WI38 (cell line): Measurements from ENCODE around the gene ALK.

Experiments used
- H3K4me3 ChIP-seq: 2 replicates; pipeline ENCODE4 v1.5.1; 2011; ENCODE audit warnings: low read depth, mild to moderate bottlenecking, control low read depth, low read length
- CTCF ChIP-seq: IDR thresholded peaks from 2 replicates; pipeline ENCODE4 v1.5.1; 2012; ENCODE audit warnings: low read depth, mild to moderate bottlenecking, control low read depth, low read length

ALK gene

DNA sequence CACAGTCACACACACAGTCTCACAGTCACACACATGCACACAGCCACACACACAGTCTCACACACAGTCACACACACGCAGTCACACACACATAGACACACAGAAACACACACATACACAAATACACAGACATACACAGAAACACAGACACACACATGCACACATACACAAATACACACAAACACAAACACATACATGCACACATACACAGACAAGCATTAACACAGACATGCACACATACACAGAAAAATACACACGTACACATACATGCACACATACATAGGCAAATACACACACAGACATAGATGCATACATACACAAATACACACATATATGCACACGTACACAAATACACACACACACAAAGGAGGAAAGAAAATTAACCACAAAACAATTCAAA, 150.5 kb downstream of the ALK start:
- TF ChIP-seq CTCF = no peak
- no peak overlapping the region for H3K4me3 ChIP-seq

GRCh38 chr2:29769847-29770246, 151.5 kb downstream of the ALK start:
- TF ChIP-seq CTCF = no peak
- no peak overlapping the region for H3K4me3 ChIP-seq

GRCh38 chr2:29767606-29768335, 153.6 kb downstream of the ALK start:
- TF ChIP-seq CTCF = no peak
- H3K4me3 ChIP-seq = no peak overlapping the region

DNA sequence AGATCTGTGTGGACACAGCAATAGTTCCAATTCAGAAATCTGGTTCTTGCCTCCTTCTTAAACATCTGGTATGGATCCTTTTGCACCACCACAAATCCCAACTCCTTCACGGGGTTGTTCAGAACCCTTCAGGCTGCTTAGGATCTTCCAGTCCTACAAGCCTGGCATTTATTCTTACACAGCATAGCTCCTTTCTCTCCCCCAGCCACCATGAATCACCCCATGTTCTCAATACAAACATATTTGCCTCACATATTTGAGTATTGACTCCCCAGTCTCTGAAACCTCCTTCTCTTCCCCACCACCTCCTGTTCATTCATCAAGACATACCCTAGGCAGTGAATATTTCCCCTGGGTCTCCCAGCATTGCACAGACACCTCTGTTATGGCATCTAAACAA, 155.2 kb downstream of the ALK start:
- no peak overlapping the region for H3K4me3 ChIP-seq
- no peak for TF ChIP-seq CTCF

- TF ChIP-seq CTCF = no peak
- no peak overlapping the region for H3K4me3 ChIP-seq
These were observed 155.7 kb downstream of the ALK start for GRCh38 chr2:29765721-29766120.

DNA sequence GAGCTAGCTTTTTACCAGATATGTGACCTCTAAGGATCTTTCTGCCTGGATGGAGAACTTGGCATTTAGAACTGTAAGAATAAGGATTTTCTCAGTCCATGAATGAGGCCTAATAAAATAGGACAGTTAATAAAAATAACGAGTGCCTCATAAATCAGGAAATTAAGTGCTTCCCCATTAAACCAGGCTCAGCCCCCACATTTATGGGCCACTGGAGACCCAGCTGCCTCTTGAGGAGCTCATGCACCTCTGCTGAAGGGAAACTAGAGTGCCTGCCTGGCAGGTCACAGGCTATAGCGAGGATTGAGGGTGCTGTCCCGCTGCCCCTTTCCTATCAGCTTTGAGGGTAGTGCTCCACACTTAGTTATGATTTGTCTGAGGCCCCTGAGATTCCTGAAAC, 158.0 kb downstream of the ALK start:
- no peak overlapping the region for H3K4me3 ChIP-seq
- TF ChIP-seq CTCF = no peak

DNA sequence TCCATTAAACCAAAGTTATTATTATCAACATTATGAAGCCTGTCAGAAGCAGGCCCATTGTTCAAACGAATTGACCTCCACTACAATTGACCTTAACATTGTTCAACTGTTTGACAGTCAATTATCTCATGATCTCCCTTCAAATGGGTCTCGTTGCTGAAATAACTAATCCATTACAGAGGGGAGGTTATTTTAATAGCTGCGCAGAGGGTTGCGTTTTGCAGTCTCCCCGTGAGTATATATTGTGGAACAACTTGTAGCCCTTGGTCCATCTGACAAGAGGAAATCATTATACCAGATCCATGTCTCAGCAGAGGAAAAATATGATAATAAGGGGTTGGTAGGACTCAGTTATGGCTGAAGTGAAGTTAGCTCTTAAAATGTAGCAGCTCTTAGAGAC, 159.1 kb downstream of the ALK start:
- H3K4me3 ChIP-seq = no peak overlapping the region
- no peak for TF ChIP-seq CTCF
